ENCODE results near the gene PSG1.
"Not testable (repeated sequence)": the region's sequence is repeated elsewhere in the genome, so short reads cannot be mapped to it uniquely, and the experiment has no call there.

PSG1 gene

GRCh38 chr19:42879613-42880012 is at the start of gene PSG1:
Gene PSG1 (minus strand): TSS chr19:42879713. CDS start chr19:42879581, 132 bp downstream.
- no peak for TF ChIP-seq GATA2 (IDR thresholded peaks at IDR 0.05; ENCODE audit: low read depth, low read length)

DNA sequence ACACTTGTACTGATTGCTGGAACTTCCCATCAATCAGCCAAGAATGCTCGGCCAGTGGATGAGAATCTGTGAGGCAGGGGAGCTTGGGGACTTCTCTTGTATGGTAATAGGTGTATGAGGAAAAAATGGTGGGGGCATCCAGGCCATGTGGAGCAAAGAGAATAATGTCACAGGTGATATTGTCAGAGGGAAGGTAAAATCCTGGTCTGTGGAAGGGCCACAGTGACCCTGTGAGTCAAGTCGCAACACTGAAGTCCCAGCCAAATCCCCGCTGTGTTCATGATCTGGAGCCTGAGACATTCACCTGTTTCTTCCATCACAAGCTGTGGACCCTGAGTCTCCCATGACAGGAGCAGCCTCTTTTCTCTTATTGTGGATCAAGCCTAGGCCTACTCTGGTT is 49.4 kb upstream of the PSG1 start:
- no peak for TF ChIP-seq GATA2 (IDR thresholded peaks at IDR 0.05; ENCODE audit: low read depth, low read length)
- TF ChIP-seq GATA3 (IDR thresholded peaks at IDR 0.05; ENCODE audit: low read depth, low read length): no peak

GRCh38 chr19:42926781-42927180 is 47.3 kb upstream of the PSG1 start:
- TF ChIP-seq GATA2 (IDR thresholded peaks at IDR 0.05; ENCODE audit: low read depth, low read length) (no peak), GATA3 (IDR thresholded peaks at IDR 0.05; ENCODE audit: low read depth, low read length) (no peak)

- TF ChIP-seq GATA2 (IDR thresholded peaks at IDR 0.05; ENCODE audit: low read depth, low read length) (no peak), GATA3 (IDR thresholded peaks at IDR 0.05; ENCODE audit: low read depth, low read length) (no peak)
These were observed 40.2 kb upstream of the PSG1 start for GRCh38 chr19:42919757-42920079.

GRCh38 chr19:42917634-42918033 is 38.1 kb upstream of the PSG1 start, which contains the start of gene PSG6:
Gene PSG6 (minus strand): TSS chr19:42917894. CDS start chr19:42917792, 102 bp downstream.
- TF ChIP-seq GATA2, GATA3 (IDR thresholded peaks at IDR 0.05; ENCODE audit: low read depth, low read length): not testable (repeated sequence)

GRCh38 chr19:42872608-42873007 is 6.9 kb downstream of the PSG1 start:
- TF ChIP-seq GATA3 (IDR thresholded peaks at IDR 0.05; ENCODE audit: low read depth, low read length) (no peak), GATA2 (IDR thresholded peaks at IDR 0.05; ENCODE audit: low read depth, low read length) (no peak)

DNA sequence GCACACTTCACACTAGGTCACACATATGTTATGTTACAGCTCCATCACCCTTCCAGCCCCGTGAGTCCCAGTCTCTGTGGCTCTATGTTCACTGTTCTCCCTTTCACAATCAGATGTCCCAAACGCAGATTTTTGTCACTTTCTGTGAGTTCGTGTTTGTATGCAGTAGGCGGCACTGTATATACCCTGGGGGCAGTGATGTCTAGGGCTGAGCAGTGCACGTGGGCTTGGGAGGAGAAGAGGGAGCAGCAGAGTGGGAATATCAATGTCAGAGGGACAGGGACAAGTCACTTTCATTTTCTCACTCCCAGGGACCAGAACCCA is 22.0 kb downstream of the PSG1 start:
- TF ChIP-seq GATA3 (IDR thresholded peaks at IDR 0.05; ENCODE audit: low read depth, low read length) (no peak), GATA2 (IDR thresholded peaks at IDR 0.05; ENCODE audit: low read depth, low read length) (no peak)

GRCh38 chr19:42850981-42851717 is 28.4 kb downstream of the PSG1 start:
- no peak for TF ChIP-seq GATA3 (IDR thresholded peaks at IDR 0.05; ENCODE audit: low read depth, low read length)
- no peak for TF ChIP-seq GATA2 (IDR thresholded peaks at IDR 0.05; ENCODE audit: low read depth, low read length)

- TF ChIP-seq GATA2 (IDR thresholded peaks at IDR 0.05; ENCODE audit: low read depth, low read length) (no peak), GATA3 (IDR thresholded peaks at IDR 0.05; ENCODE audit: low read depth, low read length) (no peak)
These were observed 32.9 kb downstream of the PSG1 start for GRCh38 chr19:42846597-42846996.

- no peak for TF ChIP-seq GATA3 (IDR thresholded peaks at IDR 0.05; ENCODE audit: low read depth, low read length)
- TF ChIP-seq GATA2 (IDR thresholded peaks at IDR 0.05; ENCODE audit: low read depth, low read length): no peak
These were observed 48.1 kb downstream of the PSG1 start for GRCh38 chr19:42831221-42832019.

DNA sequence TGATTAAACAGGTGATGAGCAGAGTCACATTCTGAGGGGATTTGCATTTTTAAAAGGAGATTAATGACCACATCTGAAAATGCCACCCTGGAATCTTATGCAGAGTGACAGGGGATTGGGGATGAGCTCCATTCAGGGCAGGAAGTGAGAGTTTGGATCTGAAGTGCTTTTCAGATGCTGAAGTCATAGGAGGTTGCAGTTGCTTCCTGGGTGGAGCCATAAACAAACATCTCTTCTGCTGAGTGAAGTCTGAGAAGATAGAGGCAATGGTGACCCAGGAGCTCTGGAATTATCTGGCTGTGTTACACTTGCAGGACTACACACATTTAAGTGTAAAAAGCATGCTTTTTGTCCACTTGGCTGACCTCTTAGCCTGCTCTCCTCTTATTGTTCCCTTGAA is 62.6 kb downstream of the PSG1 start:
- TF ChIP-seq GATA3 (IDR thresholded peaks at IDR 0.05; ENCODE audit: low read depth, low read length): no peak

All from SH-SY5Y (cell line).